Uterus (tissue), 4 donors: ENCODE measurements around the gene SAXO1. TPM values are rescaled to one million over a fixed set of nuclear protein-coding genes. Genes with fewer than 3 reads are reported as not detected.

Experiments used
- DNase-seq, 2 donors: peaks; one replicate each; pipeline ENCODE4 v3.0.0-alpha.2; 2019 to 2020
- H3K27ac ChIP-seq, 2 donors: fragments of 200-600 bp; sonication (generic); 1 replicate in 1 of 2; 2 replicates in 1 of 2; pipeline ENCODE4 v1.5.1; 2016 to 2018
- H3K27me3 ChIP-seq, 2 donors: fragments of 200-600 bp; sonication (generic); one replicate each; pipeline ENCODE4 v1.5.1; 2018 to 2019; ENCODE audit warnings: control low read depth in 1 of 2
- H3K36me3 ChIP-seq, 2 donors: fragments of 200-600 bp; sonication (generic); one replicate each; pipeline ENCODE4 v1.5.1; 2019; ENCODE audit warnings: control low read depth in 1 of 2
- H3K4me1 ChIP-seq, 2 donors: fragments of 200-600 bp; sonication (generic); one replicate each; pipeline ENCODE4 v1.5.1; 2018 to 2019; ENCODE audit warnings: control low read depth in 1 of 2
- H3K4me3 ChIP-seq, 2 donors: fragments of 200-600 bp; sonication (generic); 1 replicate in 1 of 2; 2 replicates in 1 of 2; pipeline ENCODE4 v1.5.1; 2018 to 2019; ENCODE audit warnings: mild to moderate bottlenecking in 1 of 2
- H3K9me3 ChIP-seq, 2 donors: fragments of 200-600 bp; sonication (generic); one replicate each; pipeline ENCODE4 v1.5.1; 2019; ENCODE audit warnings: control low read depth in 1 of 2
- CTCF ChIP-seq, 4 experiments: fragments of 200-600 bp in 2 of 4; fragments of 450-650 bp in 2 of 4; sonication (generic) in 2 of 4; IDR thresholded peaks; one replicate each; pipeline ENCODE4 v1.5.1; 2016 to 2019; ENCODE audit warnings: antibody characterized with exemption in 4 of 4, mild to moderate bottlenecking in 2 of 4, moderate library complexity in 1 of 4
- POLR2A ChIP-seq, 2 donors: fragments of 450-650 bp; IDR thresholded peaks; one replicate each; pipeline ENCODE4 v1.6.1; 2016; ENCODE audit warnings: antibody characterized with exemption in 2 of 2, mild to moderate bottlenecking in 1 of 2, moderate library complexity in 1 of 2
- intact Hi-C: fragments of 100-400 bp; cut with DNase I; formaldehyde crosslinking; loops from one replicate; pipeline ENCODE4 v1.15.1; 2023; ENCODE audit warnings: low total_unique reads
- total RNA-seq, 4 donors: library from RNA; depleted of rRNA in 3 of 4; stranded (reverse); fragments of >200 nt in 3 of 4; gene quantifications; one replicate each; pipeline versions ENCODE4 v1.1.0 to v1.2.4, GENCODE V29; 2014 to 2023
- donor health status: DM: yes; HTN: yes; CAD: no.

SAXO1 gene
- total RNA-seq, 4 donors from 2014 or later: 0.14 to 0.37 TPM; not detected in 2

- no peak for DNase-seq
- H3K27ac ChIP-seq: no peak overlapping the region
- intact Hi-C loops: no loop called here
- TF ChIP-seq POLR2A (IDR thresholded peaks at IDR 0.05): no peak
- no peak for TF ChIP-seq CTCF (IDR thresholded peaks at IDR 0.05)
- no peaks in the 10 kb centered on the region for H3K27me3 ChIP-seq
- no peaks in the 10 kb centered on the region for H3K4me1 ChIP-seq
- no peaks in the 10 kb centered on the region for H3K9me3 ChIP-seq
- H3K4me3 ChIP-seq: no peak overlapping the region
- H3K36me3 ChIP-seq: no peaks in the 10 kb centered on the region
Observed at GRCh38 chr9:18910435-18910834, 122.6 kb downstream of the SAXO1 start.

- no peak for DNase-seq
- Histone ChIP-seq H3K27me3 (no peaks in the 10 kb centered on the region), H3K36me3 (no peaks in the 10 kb centered on the region), H3K27ac (no peak overlapping the region), H3K4me3 (no peak overlapping the region), H3K9me3 (no peaks in the 10 kb centered on the region), H3K4me1 (no peaks in the 10 kb centered on the region)
- TF ChIP-seq CTCF (IDR thresholded peaks at IDR 0.05) (no peak), POLR2A (IDR thresholded peaks at IDR 0.05) (no peak)
- intact Hi-C loops: no loop called here
Observed at GRCh38 chr9:18909140-18910018, 123.6 kb downstream of the SAXO1 start.

- no peaks in the 10 kb centered on the region for H3K36me3 ChIP-seq
- no peak for TF ChIP-seq CTCF (IDR thresholded peaks at IDR 0.05)
- no peak for TF ChIP-seq POLR2A (IDR thresholded peaks at IDR 0.05)
- intact Hi-C loops: no loop called here
Observed at GRCh38 chr9:18907927-18908625, 124.9 kb downstream of the SAXO1 start.

GRCh38 chr9:18906656-18907395 is 126.2 kb downstream of the SAXO1 start:
- H3K4me3 ChIP-seq: no peak overlapping the region
- intact Hi-C loops: no loop called here
- DNase-seq: no peak
- H3K4me1 ChIP-seq: no peaks in the 10 kb centered on the region
- no peaks in the 10 kb centered on the region for H3K27me3 ChIP-seq
- H3K36me3 ChIP-seq: no peaks in the 10 kb centered on the region
- H3K27ac ChIP-seq: no peak overlapping the region
- TF ChIP-seq POLR2A (IDR thresholded peaks at IDR 0.05) (no peak), CTCF (IDR thresholded peaks at IDR 0.05) (no peak)
- H3K9me3 ChIP-seq: no peaks in the 10 kb centered on the region

More at GRCh38 chr9:18907927-18908625, 124.9 kb downstream of the SAXO1 start:
- no peak for DNase-seq
- Histone ChIP-seq H3K4me1 (no peaks in the 10 kb centered on the region), H3K9me3 (no peaks in the 10 kb centered on the region), H3K27me3 (no peaks in the 10 kb centered on the region), H3K27ac (no peak overlapping the region), H3K4me3 (no peak overlapping the region)
